ENCODE measurements around the gene CLDND2.
A peak's percentile ranks its signal among the peaks of the same experiment; 100 is the strongest.

The CLDND2 gene

DNA sequence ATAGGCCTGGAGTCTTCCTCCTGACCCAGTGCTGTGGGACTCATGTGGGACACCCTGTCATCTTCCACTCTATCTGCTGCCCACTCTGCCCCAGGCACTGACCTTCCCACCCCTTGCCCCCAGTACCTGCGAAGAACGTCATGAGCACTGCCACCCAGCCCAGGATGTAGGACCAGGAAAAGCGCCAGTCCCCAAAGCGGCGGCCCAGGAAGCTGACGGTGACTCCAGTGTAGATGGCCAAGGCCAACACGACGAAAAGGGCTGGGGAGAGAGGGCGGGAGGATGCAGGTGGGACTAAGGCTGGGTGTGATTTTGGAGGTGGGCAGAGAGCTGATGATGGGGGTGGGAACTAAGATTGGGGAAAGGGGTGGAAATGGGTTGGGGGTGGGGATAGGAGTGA, 11.6 kb upstream of the CLDND2 start:
- no peak for DNase-seq

DNA sequence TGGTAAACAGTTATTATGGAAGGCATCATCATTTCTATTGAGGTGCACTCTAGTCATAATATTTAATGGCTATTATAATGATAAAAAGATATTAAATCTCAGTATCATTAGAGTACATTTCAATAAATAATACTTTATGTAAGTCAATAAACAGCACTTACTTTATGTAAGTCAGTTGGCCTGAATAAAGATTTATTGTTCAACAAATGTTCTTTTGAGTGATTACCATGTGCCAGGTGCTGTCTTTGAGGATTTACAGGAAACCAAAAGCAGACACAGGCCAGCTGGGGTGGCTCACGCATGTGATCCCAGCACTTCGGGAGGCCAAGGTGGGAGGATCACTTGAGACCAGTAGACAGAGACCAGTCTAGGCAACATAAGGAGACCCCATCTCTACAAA, 8.6 kb upstream of the CLDND2 start:
- DNase-seq = no peak

DNA sequence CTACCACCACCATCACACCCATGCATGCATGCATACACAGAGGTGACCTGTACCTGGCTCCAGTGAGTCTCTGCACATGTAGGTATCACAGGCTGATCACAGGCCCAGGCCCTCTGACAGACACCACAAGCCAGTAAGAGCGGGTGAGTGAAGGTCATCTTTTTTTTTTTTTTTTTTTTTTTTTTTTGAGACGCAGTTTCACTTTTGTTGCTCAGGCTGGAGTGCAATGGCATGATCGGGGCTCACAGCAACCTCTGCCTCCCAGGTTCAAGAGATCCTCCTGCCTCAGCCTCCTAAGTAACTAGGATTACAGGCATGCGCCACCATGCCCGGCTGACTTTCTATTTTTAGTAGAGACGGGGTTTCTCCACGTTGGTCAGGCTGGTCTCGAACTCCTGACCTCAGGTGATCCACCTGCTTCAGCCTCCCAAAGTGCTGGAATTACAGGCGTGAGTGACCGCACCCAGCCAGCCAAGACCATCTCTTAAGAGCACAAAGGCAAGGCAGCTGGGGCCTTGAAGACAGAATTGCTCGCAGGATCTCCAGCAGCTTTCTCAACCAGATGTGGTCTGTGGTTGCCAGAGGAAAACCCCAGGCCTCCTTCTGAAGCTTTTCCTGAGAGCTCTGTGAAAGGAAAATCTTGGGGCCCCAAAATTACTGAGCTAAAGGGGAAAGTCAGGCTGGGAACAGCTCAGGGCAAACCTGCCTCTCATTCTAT, 6.9 kb upstream of the CLDND2 start:
- no peak for DNase-seq

DNA sequence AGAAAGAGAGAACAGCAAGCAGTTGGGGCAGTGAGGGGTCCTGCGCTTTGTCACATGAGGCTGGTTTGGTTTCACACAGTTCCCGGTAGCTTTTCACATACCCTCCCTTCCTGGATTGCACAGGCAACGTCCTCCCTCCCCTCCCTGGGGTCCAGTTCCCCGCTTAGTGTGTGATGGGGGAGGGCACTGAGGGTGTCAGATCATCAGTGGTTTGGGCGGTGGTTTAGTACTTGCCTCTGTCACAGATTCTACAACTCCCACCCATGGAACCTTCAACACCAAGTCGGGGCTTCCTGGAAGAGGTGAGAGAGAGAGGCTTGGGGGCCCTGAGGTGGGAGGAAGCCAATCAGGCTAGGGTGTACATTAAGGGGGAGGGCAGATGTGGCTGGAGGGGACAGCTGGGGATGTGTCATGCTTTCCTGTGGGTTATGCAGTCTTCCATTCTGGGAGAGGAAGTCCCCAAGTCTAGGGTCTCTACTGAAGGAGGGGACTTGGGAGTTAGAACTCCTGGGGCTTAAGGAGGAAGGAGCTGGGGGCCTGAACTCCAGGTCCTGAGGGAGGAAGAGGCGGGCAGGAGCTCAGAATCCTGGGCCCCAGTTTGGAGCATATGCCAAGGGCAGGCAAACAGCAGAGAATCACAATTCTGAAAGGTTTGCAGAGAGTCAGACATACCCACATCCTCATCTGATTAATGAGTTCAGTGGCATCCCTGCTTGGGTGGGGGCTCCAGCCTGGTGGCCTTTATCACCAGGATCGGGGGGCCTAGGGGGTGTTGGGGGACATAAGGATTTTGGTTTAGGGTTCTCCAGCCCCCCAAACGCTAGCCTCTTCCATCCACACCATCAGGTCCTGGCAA, 4.1 kb upstream of the CLDND2 start, which contains the start of gene NKG7:
Gene NKG7 (minus strand): TSS at position 6 of the 856 bp plus-strand sequence. CDS start 119 bp downstream, outside the sequence.
- DNase-seq = no peak

DNA sequence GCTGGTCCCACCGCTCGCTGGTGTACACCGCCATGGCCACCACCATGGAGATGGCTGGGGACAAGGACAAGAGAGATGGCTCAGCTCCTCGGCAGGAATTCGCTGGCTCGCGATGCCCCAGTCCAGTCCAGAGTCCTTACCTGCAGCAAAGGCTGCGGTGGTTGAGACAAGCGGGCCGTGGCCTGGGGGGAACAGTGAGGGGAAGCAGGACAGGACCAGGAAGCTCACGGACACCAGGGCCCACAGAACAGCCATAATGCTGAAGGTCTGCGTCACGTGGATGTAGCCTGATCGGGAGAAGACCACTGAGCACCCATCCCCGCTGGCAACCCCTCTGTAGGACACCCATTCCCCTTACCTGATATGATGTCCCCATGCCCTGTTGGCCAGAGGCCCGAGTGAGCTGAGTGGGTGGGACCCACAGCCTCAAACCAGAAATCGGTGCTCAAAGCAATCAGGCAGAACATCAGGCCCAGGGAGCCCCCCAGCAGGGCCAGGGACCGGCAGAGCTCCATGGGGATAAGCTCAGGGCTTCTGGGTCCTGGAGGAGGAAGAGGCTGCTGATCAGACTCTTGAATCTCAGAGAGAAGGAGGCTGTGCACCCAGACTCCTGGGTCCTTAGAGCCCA, 3.3 kb upstream of the CLDND2 start:
- DNase-seq = no peak

DNA sequence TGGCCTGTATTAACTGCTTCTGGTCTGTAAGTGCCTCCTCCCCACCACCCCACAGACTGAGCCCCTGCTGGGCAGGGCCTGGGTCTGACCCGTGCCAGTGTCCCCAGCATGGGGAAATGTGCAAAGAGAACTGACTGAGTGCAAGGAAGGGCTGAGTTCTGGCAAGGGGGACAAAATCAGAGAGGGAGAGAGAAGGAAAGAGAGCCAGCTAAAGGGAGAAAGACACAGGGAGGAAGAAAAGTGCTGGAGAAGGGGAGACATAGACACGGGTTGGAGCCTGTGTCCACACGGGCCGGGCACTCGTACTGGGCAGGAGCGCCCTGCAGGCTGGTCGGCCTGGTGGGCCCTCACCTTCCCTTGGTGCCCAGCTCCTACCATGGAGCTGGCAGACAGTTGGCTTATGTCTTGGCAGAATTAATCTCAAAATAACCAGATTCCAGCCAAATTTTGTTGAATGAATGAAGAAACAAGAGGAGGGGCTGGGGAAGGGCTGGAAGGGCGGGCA, 2.4 kb upstream of the CLDND2 start:
- DNase-seq = no peak

DNA sequence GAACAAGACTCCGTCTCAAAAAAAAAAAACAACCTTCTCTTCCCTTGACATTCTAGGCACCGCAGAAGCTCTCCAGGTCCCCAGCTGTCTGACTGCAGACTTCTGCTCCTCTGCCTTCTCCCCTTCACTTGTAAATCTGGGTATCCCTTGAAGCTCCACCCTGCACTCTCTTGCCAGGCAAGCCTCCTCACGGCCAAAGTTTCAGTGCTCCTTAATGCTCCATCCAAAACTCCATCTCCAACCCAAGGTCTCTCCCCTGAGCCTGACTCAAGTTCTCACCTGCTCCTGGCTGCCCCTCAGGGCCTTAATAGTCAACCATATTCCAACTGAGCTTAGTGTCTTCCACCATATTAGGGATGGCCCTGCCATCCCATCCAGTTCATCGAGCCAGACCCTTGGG, 1.4 kb upstream of the CLDND2 start:
- no peak for DNase-seq

DNA sequence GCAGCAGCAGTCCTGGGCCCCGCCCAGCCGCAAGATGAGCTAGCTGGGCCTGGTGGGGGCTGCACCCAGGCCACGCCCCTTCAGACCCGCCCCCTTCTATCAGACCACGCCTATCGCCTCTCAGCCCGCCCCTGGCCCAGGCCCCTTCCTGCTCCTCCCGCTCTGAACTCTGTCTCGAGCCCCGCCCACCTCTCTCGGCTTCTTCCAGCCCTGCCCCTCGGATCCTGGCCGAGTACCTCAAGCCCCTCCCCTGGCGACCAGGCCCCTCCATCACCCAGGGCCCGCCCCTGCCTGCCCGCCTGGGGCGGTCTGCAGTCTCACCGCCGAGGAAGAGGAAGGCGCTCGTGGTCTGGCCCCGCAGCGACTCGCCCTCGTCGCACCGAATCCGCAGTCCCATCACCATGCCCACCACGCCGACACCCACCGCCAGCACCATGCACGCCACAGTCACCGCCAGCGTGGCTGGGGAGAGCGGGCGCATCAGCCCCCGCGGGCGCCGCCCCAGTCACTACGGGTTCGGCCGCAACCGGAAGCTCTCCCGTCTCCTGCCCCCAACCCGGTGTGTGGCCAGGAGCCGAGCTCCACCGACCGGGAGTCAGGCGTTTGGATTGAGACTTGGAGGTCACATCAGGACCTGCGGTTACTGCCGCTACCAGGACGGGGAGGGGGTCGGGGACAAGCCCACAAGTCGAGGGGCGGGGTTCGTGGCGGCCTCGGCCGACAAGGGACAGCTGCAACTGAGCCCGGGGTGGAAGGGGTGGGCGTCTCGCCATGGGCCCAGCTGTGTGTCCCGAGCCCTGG, 1.0 kb downstream of the CLDND2 start:
- DNase-seq = no peak

DNA sequence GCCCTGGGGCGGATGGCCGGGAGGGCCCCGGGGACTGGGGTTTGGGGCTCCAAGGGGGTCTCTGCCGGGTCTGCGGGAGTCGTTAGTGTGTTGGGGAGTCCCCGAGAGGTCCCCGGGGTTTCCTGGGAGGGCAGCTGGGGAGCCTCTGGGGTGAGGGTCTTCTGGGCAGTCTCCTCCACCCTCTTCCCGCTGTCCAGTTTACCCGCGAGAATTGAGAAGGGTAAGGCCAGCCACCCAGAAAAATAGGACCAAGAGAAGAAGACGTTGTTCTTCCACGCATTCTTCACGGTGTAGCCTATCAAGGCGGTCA, 1.6 kb downstream of the CLDND2 start:
- DNase-seq = no peak

DNA sequence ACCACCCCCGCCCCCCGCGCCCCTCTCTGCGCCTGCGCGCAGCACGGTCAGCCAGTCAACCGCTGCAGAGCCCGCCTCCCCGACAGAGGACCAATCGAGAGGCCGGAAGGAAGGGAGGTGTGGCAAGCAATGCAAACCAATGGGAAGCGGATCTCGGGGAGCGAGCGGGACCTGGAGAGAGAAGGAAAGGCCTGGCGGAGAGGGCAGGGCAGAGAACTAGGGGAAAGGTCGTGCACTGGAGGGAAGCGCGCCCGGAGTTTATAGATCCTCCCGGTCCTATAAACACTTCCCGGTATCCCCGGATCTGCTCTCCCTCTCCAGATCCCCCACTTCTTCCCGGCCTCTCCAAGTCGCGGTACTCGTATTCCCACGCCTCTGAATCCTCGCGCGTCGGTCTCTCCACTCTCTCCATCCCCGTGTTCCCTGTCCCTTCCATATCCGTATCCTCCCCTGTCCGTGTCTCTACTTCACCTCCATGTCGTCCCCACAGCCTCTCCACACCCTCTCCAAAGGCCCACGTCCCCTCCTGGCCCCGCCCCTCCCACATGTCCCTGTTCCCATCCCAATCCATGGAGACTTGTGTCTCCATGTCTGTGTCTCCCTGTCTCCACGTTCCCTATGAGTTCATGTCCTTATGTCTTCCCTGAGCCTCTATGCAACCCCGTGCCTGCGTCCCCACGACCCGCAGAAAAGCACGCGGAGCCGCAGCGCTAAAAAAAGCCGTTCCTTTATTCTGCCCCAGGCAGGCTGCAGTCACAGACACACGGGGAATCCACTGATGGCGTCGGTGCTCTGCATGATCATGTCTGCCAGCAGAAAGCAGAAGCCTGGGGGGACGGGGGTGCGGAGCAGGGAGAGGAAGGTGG, 2.2 kb downstream of the CLDND2 start:
- DNase-seq = peak; percentile 71

DNA sequence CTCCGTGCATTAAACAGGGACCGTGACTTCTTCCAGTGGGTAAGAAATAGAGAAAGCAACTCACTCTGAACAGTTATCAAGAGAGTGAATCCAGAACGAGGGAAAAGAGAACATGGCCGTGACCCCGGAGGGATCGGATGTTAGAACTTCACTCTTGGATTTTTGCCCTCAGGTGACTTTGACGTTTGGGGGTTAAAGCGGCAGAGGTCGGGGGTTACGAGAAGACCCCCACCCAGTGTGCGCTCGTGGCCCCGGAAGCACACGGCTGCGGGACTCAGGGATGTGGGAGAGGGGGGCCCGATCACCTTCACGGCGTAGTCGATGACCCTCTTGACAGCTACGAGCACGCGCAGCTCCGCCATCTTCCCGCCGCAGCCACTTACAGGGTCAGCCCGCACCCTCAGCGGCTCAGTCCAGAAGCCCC, 2.8 kb downstream of the CLDND2 start, which contains the start of gene ETFB:
Gene ETFB (minus strand): TSS at position 424 of the 424 bp plus-strand sequence. CDS start 62 bp downstream, at position 362.
- DNase-seq = no peak

DNA sequence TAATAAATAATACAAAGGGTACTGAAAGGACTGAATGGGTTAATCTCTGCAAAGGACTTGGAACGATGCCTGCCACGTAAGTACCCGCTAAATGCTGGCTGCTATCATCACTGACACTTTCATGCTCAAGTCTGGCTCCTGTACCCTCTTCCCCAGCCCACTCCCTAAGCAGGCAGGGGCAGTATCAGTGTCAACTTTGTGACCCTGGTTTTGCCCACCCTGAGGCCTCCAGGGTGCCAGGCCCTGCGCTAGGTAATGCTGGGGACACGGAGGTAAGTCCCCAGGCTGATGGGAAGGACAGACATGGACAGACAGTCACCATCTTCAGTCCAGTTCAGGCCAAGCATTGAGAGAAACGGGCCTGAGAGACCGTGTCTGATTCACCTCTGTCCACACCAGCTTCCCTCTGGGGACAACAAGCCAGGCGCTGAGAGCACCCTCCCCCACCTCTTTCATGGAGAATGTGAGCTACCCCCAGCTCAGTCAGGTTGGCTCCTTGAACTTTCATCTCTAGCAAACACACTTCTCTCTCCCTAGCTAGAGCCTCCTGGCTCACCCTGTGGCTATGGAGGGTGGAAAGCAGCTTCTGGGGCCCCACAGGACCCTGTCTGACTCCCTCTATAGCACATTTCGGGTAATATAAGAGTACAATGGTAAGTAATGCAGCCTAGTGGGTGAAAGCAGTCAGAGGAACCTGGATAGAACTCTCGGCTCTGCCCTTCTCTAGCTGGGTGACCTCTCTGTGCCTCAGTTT, 3.4 kb downstream of the CLDND2 start:
- no peak for DNase-seq

DNA sequence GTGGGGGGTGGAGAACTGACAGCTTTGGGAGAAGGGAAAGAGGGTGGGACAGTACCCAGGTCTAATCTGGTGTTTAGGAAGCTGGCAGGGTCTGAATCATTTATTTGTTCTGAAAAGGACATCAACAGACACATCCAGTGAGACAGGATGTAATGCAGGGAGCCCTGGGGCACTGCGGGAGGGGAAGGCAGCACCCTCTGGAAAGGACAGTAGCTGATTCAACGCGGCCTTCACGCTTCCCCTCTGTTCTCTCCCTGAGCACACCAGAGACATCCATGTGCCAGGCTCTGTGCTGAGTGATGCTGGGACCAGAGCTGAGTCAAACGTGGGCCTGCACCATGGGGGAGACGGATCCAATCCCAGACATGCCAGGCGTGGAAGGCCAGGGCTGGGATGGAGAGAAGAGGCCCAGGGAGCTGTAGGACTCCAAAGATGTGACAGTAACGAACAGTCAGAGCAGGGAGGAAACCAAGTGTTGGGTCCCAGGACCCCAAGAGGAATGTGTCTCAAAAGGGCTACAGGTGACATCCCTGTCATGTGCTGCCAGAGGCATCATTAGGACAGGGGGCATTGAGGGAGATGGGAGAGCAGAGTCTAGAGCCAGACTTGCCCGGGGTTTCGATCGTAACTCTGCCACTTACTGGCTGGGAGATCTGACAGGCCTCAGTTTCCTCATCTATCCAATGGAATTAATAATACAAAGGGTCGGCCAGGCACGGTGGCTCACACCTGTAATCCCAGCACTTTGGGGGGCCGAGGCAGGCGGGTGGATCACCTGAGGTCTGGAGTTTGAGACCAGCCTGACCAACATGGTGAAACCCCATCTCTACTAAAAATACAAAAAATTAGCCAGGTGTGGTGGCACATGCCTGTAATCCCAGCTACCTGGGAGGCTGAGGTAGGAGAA, 4.3 kb downstream of the CLDND2 start:
- DNase-seq = no peak

DNA sequence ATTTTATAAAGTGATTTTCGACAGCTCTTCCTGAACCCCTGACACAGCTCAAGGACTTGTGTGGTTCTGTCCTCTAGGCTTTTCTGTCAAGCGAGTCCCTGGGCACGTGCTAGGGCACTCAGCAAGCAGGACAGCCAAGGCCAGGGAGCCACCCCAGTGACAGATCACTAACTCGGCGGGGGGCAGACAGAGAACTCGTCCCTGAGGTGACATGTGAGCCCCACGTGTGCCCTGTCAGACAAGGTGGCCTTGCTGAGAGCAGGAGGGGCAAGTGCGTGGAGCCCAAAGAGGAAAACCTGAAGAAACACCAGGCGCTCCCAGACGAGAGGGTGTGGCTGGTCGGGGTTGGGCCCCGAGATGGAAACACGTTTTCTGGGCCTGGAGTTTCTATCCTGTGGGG, 7.6 kb downstream of the CLDND2 start:
- no peak for DNase-seq

DNA sequence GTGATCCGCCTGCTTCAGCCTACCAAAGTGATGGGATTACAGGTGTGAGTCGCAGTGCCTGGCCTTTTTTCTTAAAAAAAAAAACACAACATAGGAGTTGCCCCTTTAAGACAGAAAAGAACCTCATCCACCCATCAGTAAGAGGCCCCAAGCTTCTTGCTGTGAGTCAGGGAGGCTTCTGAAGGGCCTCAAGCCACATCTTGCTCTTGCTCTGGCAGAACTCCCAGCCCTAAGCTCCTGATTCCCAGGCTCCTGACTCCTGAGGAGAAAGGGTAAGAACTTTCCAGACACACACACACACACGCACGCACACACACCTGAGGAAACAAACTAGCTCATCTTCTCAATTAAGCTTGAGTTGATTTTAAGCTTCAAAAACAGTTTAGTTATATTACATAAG, 9.5 kb downstream of the CLDND2 start:
- no peak for DNase-seq

DNA sequence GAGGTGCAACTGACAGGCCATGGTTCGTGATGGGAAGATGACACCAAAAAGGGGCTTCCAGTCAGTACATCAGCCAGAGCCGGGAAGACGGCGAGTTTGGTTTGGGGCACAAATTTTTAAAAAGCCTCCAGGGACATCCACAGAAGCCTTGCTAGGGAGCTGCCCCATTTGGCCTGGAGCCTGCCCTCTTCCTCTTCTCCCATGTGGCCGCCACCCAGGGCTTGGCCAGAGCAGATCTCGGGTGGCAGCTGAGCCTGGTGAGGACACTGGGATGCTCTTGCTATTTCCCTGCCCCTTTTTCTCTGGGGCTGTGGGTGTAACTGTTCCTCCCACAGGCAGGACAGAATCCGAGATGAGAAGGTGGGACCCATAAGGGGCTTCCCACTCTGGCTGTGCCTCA, 10.9 kb downstream of the CLDND2 start:
- DNase-seq = no peak

DNA sequence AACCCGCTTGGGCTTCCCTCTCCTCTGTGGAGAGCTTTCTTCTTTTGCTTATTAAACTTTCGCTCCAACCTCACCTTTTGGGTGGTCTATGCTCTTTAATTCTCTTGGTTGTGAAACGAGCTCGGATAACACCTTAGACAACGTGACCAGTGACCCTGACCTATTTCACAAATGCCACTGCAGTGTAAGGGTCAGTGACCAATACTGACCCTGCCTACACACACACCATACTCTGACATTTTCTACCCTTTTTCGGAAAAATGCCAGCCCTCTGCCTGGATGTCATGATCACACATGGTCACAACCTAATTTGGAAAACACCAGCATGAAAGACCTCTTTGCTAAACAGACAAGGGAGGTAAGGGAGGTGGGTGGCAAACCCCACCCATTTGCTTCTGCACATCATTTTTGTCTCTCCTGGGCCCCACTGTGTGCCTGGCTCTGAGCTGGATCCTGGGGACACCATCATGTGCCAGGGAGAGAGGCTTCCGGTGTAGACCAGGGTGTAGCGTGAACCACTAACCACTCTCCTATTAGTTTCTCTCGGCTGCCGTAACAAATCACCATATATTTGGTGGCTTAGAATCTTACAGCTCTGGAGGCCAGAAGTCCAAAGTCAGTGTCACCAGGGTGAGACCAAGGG, 12.5 kb downstream of the CLDND2 start:
- DNase-seq = no peak

DNA sequence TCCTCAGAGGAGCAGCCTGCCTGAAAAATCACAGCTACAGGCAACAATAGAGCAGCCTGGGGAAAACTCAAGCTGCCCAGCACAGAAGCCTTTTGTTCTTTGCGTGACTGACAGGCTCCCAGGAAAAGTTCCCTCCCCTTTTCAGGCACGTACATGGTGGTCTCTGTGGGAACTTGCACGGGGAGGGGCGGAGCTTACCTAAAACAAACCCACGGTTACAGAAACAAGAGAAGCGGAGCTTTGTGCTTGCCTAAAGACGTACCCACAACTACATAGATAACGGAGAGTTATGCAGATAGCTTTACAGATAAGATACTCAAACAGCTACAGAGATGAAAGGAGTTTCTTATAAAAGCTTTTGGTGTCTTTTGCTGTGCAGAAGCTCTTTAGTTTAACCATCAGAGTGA, 14.1 kb downstream of the CLDND2 start:
- no peak for DNase-seq

DNA sequence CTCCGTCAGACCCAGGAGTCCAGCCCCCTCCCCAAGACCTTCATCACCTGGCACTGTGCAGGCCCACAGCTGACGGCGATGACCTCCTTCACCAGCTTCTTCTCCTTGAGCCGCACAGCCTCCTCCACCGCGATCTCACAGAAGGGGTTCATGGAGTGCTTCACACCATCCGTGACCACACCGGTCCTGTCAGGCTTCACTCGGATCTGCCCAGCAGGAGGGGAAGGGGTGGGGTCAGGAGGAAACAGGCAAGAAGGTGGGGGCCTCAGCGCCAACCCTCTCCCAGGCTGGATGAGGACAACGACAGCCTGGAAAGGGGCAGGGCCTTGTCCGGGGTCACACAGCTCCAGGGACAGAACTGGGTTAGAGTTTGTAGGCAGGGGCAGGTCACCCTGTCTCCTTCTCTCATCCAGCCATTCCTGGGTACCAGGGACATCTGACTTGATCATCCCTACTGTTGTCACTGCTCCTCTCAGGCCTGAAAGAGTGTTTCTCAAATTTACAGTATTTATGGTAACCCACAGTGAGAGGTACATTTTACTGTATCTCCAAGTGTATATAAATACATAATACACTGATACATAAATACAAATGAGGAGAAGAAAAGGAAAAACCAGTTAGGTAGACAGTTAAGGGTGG, 14.6 kb downstream of the CLDND2 start:
- DNase-seq = no peak

All from NCI-H1105 treated with DMSO at 0.1 percent for 48 hours (cell line).